ENCODE measurements around the gene POU2F2.

The POU2F2 gene

DNA sequence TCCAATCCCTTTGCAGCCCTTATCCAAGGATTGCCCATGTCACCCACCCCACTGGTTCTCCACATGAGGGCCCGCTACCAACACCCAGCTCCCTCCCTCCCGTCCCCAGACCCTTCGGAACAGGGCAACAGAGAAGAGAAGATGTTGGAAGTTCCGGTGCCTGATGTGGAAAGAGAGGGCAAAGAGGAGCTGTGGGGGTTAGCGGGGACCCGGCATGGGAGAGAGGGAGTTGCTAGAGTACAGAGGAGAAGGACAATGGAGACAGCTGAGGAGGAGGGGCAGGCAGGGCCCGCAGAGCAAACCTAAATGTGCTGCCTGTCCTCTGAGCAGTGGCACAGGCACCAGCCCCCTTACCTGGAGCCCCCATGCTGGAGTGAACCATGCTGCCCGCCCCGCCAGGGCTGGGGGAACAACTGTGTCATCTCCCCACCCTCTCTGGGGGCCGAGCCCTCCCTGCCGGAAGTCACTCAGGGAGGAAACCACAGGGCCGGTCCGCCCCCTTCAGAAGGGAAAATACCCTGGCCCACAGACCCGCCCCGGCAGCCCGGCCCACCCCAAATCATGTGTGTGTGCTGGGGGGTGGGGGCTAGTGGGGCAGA, at the start of gene POU2F2:
Gene POU2F2 (minus strand): TSS at position 417 of the 599 bp plus-strand sequence. CDS start 35 bp downstream, at position 382.
- no peak within 1 kb of the TSS for H2AFZ ChIP-seq (ENCODE audit: low read length, unreplicated experiment)
- peak within 1 kb of the TSS; percentile 64 for H3K4me3 ChIP-seq (ENCODE audit: low read depth, low read length)
- no peak within 1 kb of the TSS for H3K27ac ChIP-seq (ENCODE audit: low read depth, low read length)
- no peaks in the 10 kb centered on the region for H3K79me2 ChIP-seq (ENCODE audit: control insufficient read depth, insufficient read depth, low read length, unreplicated experiment)
- no peaks in the 10 kb centered on the region for H3K36me3 ChIP-seq (ENCODE audit: insufficient read depth, low read length)
- peaks cover 22% of the 10 kb centered on the region for H3K4me1 ChIP-seq (ENCODE audit: control insufficient read depth, insufficient read depth, low read length, unreplicated experiment)
- peaks cover 5% of the 10 kb centered on the region; the same call in 1 of the 2 replicates for H3K27me3 ChIP-seq (ENCODE audit: insufficient read depth, low read length)

DNA sequence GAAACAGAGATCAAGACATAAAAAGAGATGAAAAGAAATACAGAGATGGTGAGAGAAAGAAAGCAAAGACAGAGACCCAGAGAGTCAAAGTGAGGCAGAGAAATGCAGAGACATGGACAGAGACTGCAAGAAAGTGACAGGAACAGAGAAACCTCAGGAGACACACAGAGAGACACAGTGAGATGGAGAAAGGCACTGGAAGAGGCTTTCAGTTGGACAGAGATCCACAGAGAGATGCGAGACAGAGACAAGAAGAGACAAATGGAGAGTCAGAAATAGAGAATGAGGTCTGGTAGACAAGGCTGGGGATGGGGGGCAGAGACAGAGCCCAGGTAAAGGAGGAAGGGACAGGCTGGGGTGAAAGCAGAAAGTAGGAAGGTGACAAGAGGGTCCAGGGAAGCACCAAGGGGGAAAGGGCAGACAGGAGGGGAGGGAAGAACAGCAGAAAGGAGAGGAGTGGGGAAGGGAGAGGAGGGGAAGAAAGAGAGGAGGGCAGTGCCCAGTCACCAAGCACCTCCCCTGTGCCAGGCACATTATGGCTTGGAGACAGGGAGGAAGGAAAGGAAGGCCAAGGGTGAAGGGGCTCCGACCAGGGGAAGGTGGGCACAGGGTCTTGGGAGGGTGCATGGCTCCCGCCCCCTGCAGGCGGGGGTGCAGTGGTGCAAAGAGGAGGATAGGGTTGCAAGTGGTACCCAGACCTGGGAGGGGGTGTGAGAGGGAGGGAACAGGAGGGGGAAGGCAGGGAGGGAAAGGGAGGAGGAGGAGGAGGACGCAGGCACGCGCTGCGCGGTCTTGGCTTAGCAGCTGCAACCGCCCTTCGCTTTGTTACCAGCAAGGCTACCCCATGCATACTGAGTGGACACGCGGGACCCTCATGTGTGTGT, 46.8 kb upstream of the POU2F2 start:
- H3K36me3 ChIP-seq (ENCODE audit: insufficient read depth, low read length), result no peaks in the 10 kb centered on the region
- no peak overlapping the region for H3K27ac ChIP-seq (ENCODE audit: low read depth, low read length)
- H3K79me2 ChIP-seq (ENCODE audit: control insufficient read depth, insufficient read depth, low read length, unreplicated experiment), result no peaks in the 10 kb centered on the region
- H3K4me1 ChIP-seq (ENCODE audit: control insufficient read depth, insufficient read depth, low read length, unreplicated experiment), result no peaks in the 10 kb centered on the region
- peaks cover 37% of the 10 kb centered on the region for H3K27me3 ChIP-seq (ENCODE audit: insufficient read depth, low read length)
- H3K4me3 ChIP-seq (ENCODE audit: low read depth, low read length), result no peak overlapping the region
- H2AFZ ChIP-seq (ENCODE audit: low read length, unreplicated experiment), result no peak overlapping the region

DNA sequence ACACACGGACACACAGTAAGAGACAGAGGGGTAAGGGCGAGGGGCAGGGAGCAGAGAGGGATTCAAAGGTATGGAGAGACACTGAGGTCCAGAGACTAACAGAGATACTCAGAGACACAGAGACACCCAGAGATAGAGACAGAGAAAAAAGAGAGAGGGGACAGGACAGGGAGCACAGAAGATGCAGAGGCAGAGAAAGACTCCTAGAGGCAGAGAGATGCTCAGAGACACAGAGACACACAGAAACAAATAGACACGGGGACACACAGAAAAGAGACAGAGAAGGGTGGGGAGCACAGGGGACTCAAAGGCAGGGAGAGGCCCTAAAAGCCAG, 45.4 kb upstream of the POU2F2 start:
- peaks cover 37% of the 10 kb centered on the region for H3K27me3 ChIP-seq (ENCODE audit: insufficient read depth, low read length)
- no peaks in the 10 kb centered on the region for H3K36me3 ChIP-seq (ENCODE audit: insufficient read depth, low read length)
- no peak overlapping the region for H3K4me3 ChIP-seq (ENCODE audit: low read depth, low read length)
- H3K27ac ChIP-seq (ENCODE audit: low read depth, low read length), result no peak overlapping the region
- H3K4me1 ChIP-seq (ENCODE audit: control insufficient read depth, insufficient read depth, low read length, unreplicated experiment), result no peaks in the 10 kb centered on the region
- H3K79me2 ChIP-seq (ENCODE audit: control insufficient read depth, insufficient read depth, low read length, unreplicated experiment), result no peaks in the 10 kb centered on the region
- no peak overlapping the region for H2AFZ ChIP-seq (ENCODE audit: low read length, unreplicated experiment)

- Histone ChIP-seq H2AFZ (ENCODE audit: low read length, unreplicated experiment) (no peak overlapping the region), H3K27ac (ENCODE audit: low read depth, low read length) (no peak overlapping the region), H3K36me3 (ENCODE audit: insufficient read depth, low read length) (no peaks in the 10 kb centered on the region), H3K4me3 (ENCODE audit: low read depth, low read length) (peak overlapping the region; percentile 74), H3K79me2 (ENCODE audit: control insufficient read depth, insufficient read depth, low read length, unreplicated experiment) (no peaks in the 10 kb centered on the region), H3K27me3 (ENCODE audit: insufficient read depth, low read length) (peaks cover 37% of the 10 kb centered on the region), H3K4me1 (ENCODE audit: control insufficient read depth, insufficient read depth, low read length, unreplicated experiment) (no peaks in the 10 kb centered on the region)
These were observed 44.9 kb upstream of the POU2F2 start for GRCh38 chr19:42176990-42177685.

GRCh38 chr19:42176649-42176989, 44.4 kb upstream of the POU2F2 start:
- Histone ChIP-seq H3K4me1 (ENCODE audit: control insufficient read depth, insufficient read depth, low read length, unreplicated experiment) (no peaks in the 10 kb centered on the region), H3K4me3 (ENCODE audit: low read depth, low read length) (peak overlapping the region; percentile 74), H2AFZ (ENCODE audit: low read length, unreplicated experiment) (peak overlapping the region; percentile 38), H3K79me2 (ENCODE audit: control insufficient read depth, insufficient read depth, low read length, unreplicated experiment) (no peaks in the 10 kb centered on the region), H3K27me3 (ENCODE audit: insufficient read depth, low read length) (peaks cover 37% of the 10 kb centered on the region), H3K36me3 (ENCODE audit: insufficient read depth, low read length) (no peaks in the 10 kb centered on the region), H3K27ac (ENCODE audit: low read depth, low read length) (no peak overlapping the region)

DNA sequence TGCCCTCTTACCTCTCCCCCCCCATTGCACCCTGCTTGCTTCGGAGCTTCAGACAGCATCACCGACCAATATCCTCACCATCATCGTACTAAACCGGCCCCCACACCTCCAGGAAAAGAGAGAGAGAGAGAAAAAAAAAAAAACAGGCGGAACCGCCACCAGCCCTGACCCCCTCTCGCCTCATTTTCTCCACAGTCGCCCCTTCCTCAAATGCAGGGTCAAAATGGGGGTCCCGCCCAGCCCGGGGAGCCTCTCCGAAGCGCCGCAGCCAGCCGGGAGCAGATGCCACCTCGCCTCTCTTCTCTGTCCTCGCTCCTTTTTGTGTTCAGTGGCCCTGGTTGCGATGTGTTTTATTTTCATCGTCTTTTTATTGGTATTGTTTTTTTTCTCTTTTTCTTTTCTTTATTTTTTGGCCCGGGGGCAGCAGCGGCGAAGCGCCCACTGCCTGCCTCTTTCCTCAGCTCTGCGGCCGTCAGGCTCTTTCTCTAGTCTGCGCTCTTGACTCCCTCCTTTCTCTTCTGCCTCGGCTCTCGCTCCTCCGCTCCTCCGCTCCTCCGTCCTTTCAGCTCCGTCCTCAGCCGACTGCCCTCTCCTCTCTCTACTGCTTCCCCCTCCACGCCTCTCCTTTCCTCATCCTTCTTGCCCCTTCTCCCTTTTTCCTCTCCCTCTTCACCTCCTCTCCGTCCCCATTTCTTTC, 43.9 kb upstream of the POU2F2 start:
- H3K36me3 ChIP-seq (ENCODE audit: insufficient read depth, low read length), result no peaks in the 10 kb centered on the region
- no peaks in the 10 kb centered on the region for H3K79me2 ChIP-seq (ENCODE audit: control insufficient read depth, insufficient read depth, low read length, unreplicated experiment)
- H2AFZ ChIP-seq (ENCODE audit: low read length, unreplicated experiment), result peak overlapping the region; percentile 38
- H3K4me3 ChIP-seq (ENCODE audit: low read depth, low read length), result peak overlapping the region; percentile 74
- H3K27ac ChIP-seq (ENCODE audit: low read depth, low read length), result no peak overlapping the region
- H3K4me1 ChIP-seq (ENCODE audit: control insufficient read depth, insufficient read depth, low read length, unreplicated experiment), result no peaks in the 10 kb centered on the region
- peaks cover 37% of the 10 kb centered on the region for H3K27me3 ChIP-seq (ENCODE audit: insufficient read depth, low read length)

- Histone ChIP-seq H2AFZ (ENCODE audit: low read length, unreplicated experiment) (no peak overlapping the region), H3K27me3 (ENCODE audit: insufficient read depth, low read length) (peaks cover 36% of the 10 kb centered on the region), H3K27ac (ENCODE audit: low read depth, low read length) (no peak overlapping the region), H3K36me3 (ENCODE audit: insufficient read depth, low read length) (no peaks in the 10 kb centered on the region), H3K79me2 (ENCODE audit: control insufficient read depth, insufficient read depth, low read length, unreplicated experiment) (no peaks in the 10 kb centered on the region), H3K4me1 (ENCODE audit: control insufficient read depth, insufficient read depth, low read length, unreplicated experiment) (no peaks in the 10 kb centered on the region), H3K4me3 (ENCODE audit: low read depth, low read length) (peak overlapping the region; percentile 74)
These were observed 42.9 kb upstream of the POU2F2 start for GRCh38 chr19:42174958-42175734.

GRCh38 chr19:42174188-42174587, 41.9 kb upstream of the POU2F2 start:
- Histone ChIP-seq H3K4me1 (ENCODE audit: control insufficient read depth, insufficient read depth, low read length, unreplicated experiment) (no peaks in the 10 kb centered on the region), H2AFZ (ENCODE audit: low read length, unreplicated experiment) (no peak overlapping the region), H3K27me3 (ENCODE audit: insufficient read depth, low read length) (peaks cover 26% of the 10 kb centered on the region), H3K36me3 (ENCODE audit: insufficient read depth, low read length) (no peaks in the 10 kb centered on the region), H3K4me3 (ENCODE audit: low read depth, low read length) (no peak overlapping the region), H3K79me2 (ENCODE audit: control insufficient read depth, insufficient read depth, low read length, unreplicated experiment) (no peaks in the 10 kb centered on the region), H3K27ac (ENCODE audit: low read depth, low read length) (no peak overlapping the region)

GRCh38 chr19:42173695-42174094, 41.4 kb upstream of the POU2F2 start:
- no peak overlapping the region for H3K4me3 ChIP-seq (ENCODE audit: low read depth, low read length)
- no peaks in the 10 kb centered on the region for H3K36me3 ChIP-seq (ENCODE audit: insufficient read depth, low read length)
- H3K27me3 ChIP-seq (ENCODE audit: insufficient read depth, low read length), result peaks cover 22% of the 10 kb centered on the region
- no peak overlapping the region for H3K27ac ChIP-seq (ENCODE audit: low read depth, low read length)
- no peaks in the 10 kb centered on the region for H3K79me2 ChIP-seq (ENCODE audit: control insufficient read depth, insufficient read depth, low read length, unreplicated experiment)
- no peaks in the 10 kb centered on the region for H3K4me1 ChIP-seq (ENCODE audit: control insufficient read depth, insufficient read depth, low read length, unreplicated experiment)
- no peak overlapping the region for H2AFZ ChIP-seq (ENCODE audit: low read length, unreplicated experiment)

DNA sequence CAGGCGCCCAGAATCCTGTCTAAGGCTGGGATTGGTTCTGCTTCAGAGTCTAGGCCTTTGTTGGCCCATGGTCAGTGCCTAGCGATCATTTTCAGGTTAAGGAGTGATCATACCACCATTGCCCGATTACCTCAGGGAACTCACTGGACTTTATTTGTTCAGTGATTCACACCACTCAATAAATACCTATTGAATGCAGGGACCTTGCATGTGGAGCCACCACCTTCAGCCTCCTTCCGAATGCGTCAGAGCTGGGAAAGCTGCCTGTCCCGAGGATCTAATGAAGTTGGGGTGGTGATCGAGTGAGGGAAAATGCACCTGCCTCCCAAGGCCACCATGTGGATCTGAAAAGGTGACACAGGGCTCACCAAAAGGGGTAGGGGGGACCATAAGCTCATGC, 40.0 kb upstream of the POU2F2 start:
- Histone ChIP-seq H2AFZ (ENCODE audit: low read length, unreplicated experiment) (no peak overlapping the region), H3K4me3 (ENCODE audit: low read depth, low read length) (no peak overlapping the region), H3K79me2 (ENCODE audit: control insufficient read depth, insufficient read depth, low read length, unreplicated experiment) (no peaks in the 10 kb centered on the region), H3K27me3 (ENCODE audit: insufficient read depth, low read length) (peaks cover 7% of the 10 kb centered on the region), H3K4me1 (ENCODE audit: control insufficient read depth, insufficient read depth, low read length, unreplicated experiment) (no peaks in the 10 kb centered on the region), H3K27ac (ENCODE audit: low read depth, low read length) (no peak overlapping the region), H3K36me3 (ENCODE audit: insufficient read depth, low read length) (no peaks in the 10 kb centered on the region)

All from ACC112 (cell line).